Endothelial cell of umbilical vein (primary cell): Measurements from ENCODE around the gene COL4A1. TPM values are rescaled to one million over a fixed set of nuclear protein-coding genes. Genes with fewer than 3 reads are reported as not detected.

Experiments
- BruUV-seq: library from RNA; stranded (reverse); fragments of 400-500 nt; replicated peaks from 2 replicates; lab custom pipeline; 2021; lab: Mats Ljungman, UMichigan
- CTCF ChIA-PET: fragments of 300-600, 350-600 bp; sonication (Branson Sonifier 250); formaldehyde crosslinking; loops from one replicate; lab custom pipeline; 2021; ENCODE audit warnings: antibody characterized with exemption, inconsistent platforms; lab: Charles Lee
- POLR2A ChIA-PET: fragments of 300-600, 350-600 bp; sonication (Branson Sonifier 250); formaldehyde crosslinking; loops from one replicate; lab custom pipeline; 2021; ENCODE audit warnings: antibody characterized with exemption, inconsistent platforms; lab: Charles Lee
- DNase-seq: peaks from one replicate; pipeline ENCODE4 v3.0.0-alpha.2; 2011; ENCODE audit warnings: low read depth, low spot score
- FAIRE-seq: peaks from 2 replicates; lab custom pipeline; 2011; peaks lifted over from hg19 to GRCh38; lab: Jason Lieb, UNC
- H2AFZ ChIP-seq: 2 replicates; pipeline ENCODE4 v1.6.0; 2012; ENCODE audit warnings: low read depth, low read length, control low read depth, inconsistent platforms
- H3K27ac ChIP-seq: 2 replicates; pipeline ENCODE4 v1.5.1; 2011; ENCODE audit warnings: low read depth, mild to moderate bottlenecking, control low read depth, low read length, moderate library complexity; ENCODE audit not compliant: insufficient read depth
- H3K27me3 ChIP-seq, 2 experiments: 2 replicates each; pipeline versions ENCODE4 v1.6.0 to v1.6.1; 2011; ENCODE audit warnings: low read length in 2 of 2, mixed read lengths in 1 of 2; ENCODE audit not compliant: control insufficient read depth in 2 of 2, insufficient read depth in 2 of 2
- H3K36me3 ChIP-seq, 2 experiments: 2 replicates in 1 of 2; 3 replicates in 1 of 2; pipeline ENCODE4 v1.5.1; 2011; ENCODE audit warnings: low read length in 2 of 2, mild to moderate bottlenecking in 1 of 2, moderate library complexity in 1 of 2; ENCODE audit not compliant: control insufficient read depth in 2 of 2, insufficient read depth in 2 of 2; ENCODE audit errors: extremely low read depth in 1 of 2
- H3K4me1 ChIP-seq: 3 replicates; pipeline ENCODE4 v1.5.1; 2011; ENCODE audit warnings: mild to moderate bottlenecking, low read length; ENCODE audit not compliant: control insufficient read depth, insufficient read depth; ENCODE audit errors: extremely low read depth
- H3K4me2 ChIP-seq: 2 replicates; pipeline ENCODE4 v1.6.1; 2011; ENCODE audit warnings: low read length, control low read depth, mixed read lengths; ENCODE audit not compliant: insufficient read depth
- H3K4me3 ChIP-seq, 3 experiments: fragments of 200-600 bp in 1 of 3; sonication (generic), shearing (Covaris generic) in 1 of 3; replicated peaks in 1 of 3; 2 replicates each; pipeline ENCODE4 v1.5.1; 2011 to 2016; ENCODE audit warnings: control low read depth in 3 of 3, low read length in 3 of 3, mild to moderate bottlenecking in 2 of 3, inconsistent platforms in 1 of 3, low read depth in 1 of 3, moderate library complexity in 1 of 3; ENCODE audit not compliant: insufficient read depth in 1 of 3
- H3K79me2 ChIP-seq: 2 replicates; pipeline ENCODE4 v1.6.0; 2012; ENCODE audit warnings: low read length, inconsistent platforms; ENCODE audit not compliant: control insufficient read depth, insufficient read depth
- H3K9ac ChIP-seq: replicated peaks from 2 replicates; pipeline ENCODE3; 2011; ENCODE audit warnings: low read length, control low read depth; ENCODE audit not compliant: insufficient read depth; ENCODE audit errors: extremely low read depth
- H3K9me1 ChIP-seq: replicated peaks from 3 replicates; pipeline ENCODE4 v1.6.0; 2011; ENCODE audit warnings: mild to moderate bottlenecking, low read length; ENCODE audit not compliant: control insufficient read depth, insufficient read depth; ENCODE audit errors: extremely low read depth
- H3K9me3 ChIP-seq: replicated peaks from 2 replicates; pipeline ENCODE4 v1.5.1; 2012; ENCODE audit warnings: low read length, inconsistent platforms; ENCODE audit not compliant: control insufficient read depth, insufficient read depth
- H4K20me1 ChIP-seq: replicated peaks from 2 replicates; pipeline ENCODE3; 2011; ENCODE audit warnings: mild to moderate bottlenecking, low read length; ENCODE audit not compliant: control insufficient read depth, insufficient read depth; ENCODE audit errors: extremely low read depth
- EZH2 ChIP-seq: IDR thresholded peaks from 2 replicates; pipeline ENCODE4 v1.6.1; 2012; ENCODE audit warnings: borderline replicate concordance, low read depth, mild to moderate bottlenecking, moderate library complexity, low read length, inconsistent platforms; ENCODE audit not compliant: severe bottlenecking
- FOS ChIP-seq: IDR thresholded peaks from 2 replicates; pipeline ENCODE4 v1.6.1; 2011; ENCODE audit warnings: mild to moderate bottlenecking, low read length, moderate library complexity, borderline replicate concordance; ENCODE audit not compliant: insufficient read depth
- GATA2 ChIP-seq: IDR thresholded peaks from 2 replicates; pipeline ENCODE4 v1.7.0; 2011; ENCODE audit warnings: low read depth, mild to moderate bottlenecking, moderate library complexity, mixed read lengths, low read length; ENCODE audit not compliant: insufficient read length, insufficient read depth
- JUN ChIP-seq: IDR thresholded peaks from 2 replicates; pipeline ENCODE4 v1.6.1; 2011; ENCODE audit warnings: borderline replicate concordance, low read depth; ENCODE audit not compliant: insufficient read length, insufficient read depth
- MYC ChIP-seq: IDR thresholded peaks from one replicate; pipeline ENCODE4 v1.6.1; 2011; ENCODE audit warnings: mild to moderate bottlenecking, low read depth, low read length
- POLR2A ChIP-seq: IDR thresholded peaks from 2 replicates; pipeline ENCODE4 v1.6.1; 2012; ENCODE audit warnings: low read depth, mild to moderate bottlenecking, control low read depth, low read length
- POLR2AphosphoS5 ChIP-seq: IDR thresholded peaks from 2 replicates; pipeline ENCODE4 v1.6.1; 2012; ENCODE audit warnings: low read depth, mild to moderate bottlenecking, control low read depth, low read length, moderate library complexity; ENCODE audit not compliant: insufficient read depth
- dilution Hi-C: fragments of 300-500 bp; cut with MboI; formaldehyde crosslinking; loops from one replicate; pipeline ENCODE4 v1.15.0; 2019; ENCODE audit warnings: low sequenced_read_pairs; ENCODE audit not compliant: extremely low pct_ligation_motif_present
- intact Hi-C: fragments of 100-400 bp; cut with micrococcal nuclease; formaldehyde crosslinking; loops from one replicate; pipeline ENCODE4 v1.10.0; 2022
- polyA plus RNA-seq, 4 experiments: library from polyadenylated mRNA; depleted of rRNA in 3 of 4; stranded (reverse) in 3 of 4; unstranded in 1 of 4; fragments of >200 nt; gene quantifications; 2 replicates each; pipeline versions ENCODE4 v1.2.1 to v1.2.3, GENCODE V29; 2011 to 2012; ENCODE audit warnings: missing spikeins in 1 of 4
- total RNA-seq: library from RNA; stranded (reverse); gene quantifications from 2 replicates; pipeline ENCODE4 v1.2.3, GENCODE V29; 2021
- TF ChIP-seq, protein P1 (sequence below): IDR thresholded peaks from 2 replicates; pipeline ENCODE4 v1.6.1; 2011; ENCODE audit not compliant: insufficient read depth, insufficient read length
- TF ChIP-seq, protein P2 (sequence below), 2 donors: IDR thresholded peaks; 1 replicate in 1 of 2; 2 replicates in 1 of 2; pipeline ENCODE4 v1.5.1; 2011; ENCODE audit warnings: low read length in 2 of 2, mild to moderate bottlenecking in 2 of 2, moderate library complexity in 2 of 2, control low read depth in 1 of 2, inconsistent platforms in 1 of 2, low read depth in 1 of 2; ENCODE audit not compliant: insufficient read depth in 1 of 2; ENCODE audit errors: extremely low read depth in 1 of 2

The COL4A1 gene
- total and polyA plus RNA-seq, 2 donors (not counting 3 experiments of a cell fraction or from before 2014, with no cell fraction given), result 384 to 1,119 TPM

DNA sequence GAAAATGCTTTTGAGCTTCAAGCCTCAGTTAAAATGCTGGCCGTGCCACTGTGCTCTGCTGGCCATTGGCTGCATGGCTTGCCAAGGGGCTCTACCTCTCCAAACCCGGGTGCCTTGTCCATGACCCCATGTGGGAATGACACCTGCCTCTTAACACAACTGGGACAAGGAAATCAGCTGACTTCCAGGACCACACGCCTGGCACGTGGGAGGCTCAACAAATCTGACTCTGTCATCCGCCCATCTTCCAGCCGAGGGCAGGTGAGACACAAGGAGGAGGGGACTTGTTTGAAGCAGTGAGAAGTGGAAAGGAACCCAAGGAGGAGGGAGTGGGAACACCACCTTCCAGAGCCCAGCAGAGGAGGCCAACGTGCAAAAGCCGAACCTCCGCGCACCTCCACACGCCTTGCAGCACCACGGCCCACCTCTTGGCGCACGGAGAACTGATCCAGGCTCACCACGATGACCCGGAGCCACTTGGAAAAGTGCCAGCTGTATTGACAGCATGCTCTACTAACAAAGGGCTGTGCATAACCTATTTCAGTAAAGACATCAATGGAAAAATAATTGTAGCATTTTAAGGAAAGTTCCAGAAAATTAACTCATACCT is 38.3 kb downstream of the COL4A1 start:
- DNase-seq, result no peak
- peaks cover 9% of the 10 kb centered on the region for H4K20me1 ChIP-seq
- no peak overlapping the region for H3K27ac ChIP-seq
- dilution Hi-C loops (no loop called here), intact Hi-C loops (no loop called here)
- H3K9me3 ChIP-seq, result no peaks in the 10 kb centered on the region
- H3K4me1 ChIP-seq, result peaks cover 39% of the 10 kb centered on the region
- BruUV-seq, result no TSS peak
- POLR2A ChIA-PET, result no interaction called here
- H3K27me3 ChIP-seq, result no peaks in the 10 kb centered on the region
- H2AFZ ChIP-seq, result no peak overlapping the region
- CTCF ChIA-PET, result interaction anchor here (2.2 kb wide), 1 partner anchor 21 kb away, joined by 19 read pairs; no protein-coding TSS in a partner anchor
- FAIRE-seq, result no peak
- TF ChIP-seq, protein P1, sequence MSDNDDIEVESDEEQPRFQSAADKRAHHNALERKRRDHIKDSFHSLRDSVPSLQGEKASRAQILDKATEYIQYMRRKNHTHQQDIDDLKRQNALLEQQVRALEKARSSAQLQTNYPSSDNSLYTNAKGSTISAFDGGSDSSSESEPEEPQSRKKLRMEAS, result no peak
- TF ChIP-seq, protein P2, sequence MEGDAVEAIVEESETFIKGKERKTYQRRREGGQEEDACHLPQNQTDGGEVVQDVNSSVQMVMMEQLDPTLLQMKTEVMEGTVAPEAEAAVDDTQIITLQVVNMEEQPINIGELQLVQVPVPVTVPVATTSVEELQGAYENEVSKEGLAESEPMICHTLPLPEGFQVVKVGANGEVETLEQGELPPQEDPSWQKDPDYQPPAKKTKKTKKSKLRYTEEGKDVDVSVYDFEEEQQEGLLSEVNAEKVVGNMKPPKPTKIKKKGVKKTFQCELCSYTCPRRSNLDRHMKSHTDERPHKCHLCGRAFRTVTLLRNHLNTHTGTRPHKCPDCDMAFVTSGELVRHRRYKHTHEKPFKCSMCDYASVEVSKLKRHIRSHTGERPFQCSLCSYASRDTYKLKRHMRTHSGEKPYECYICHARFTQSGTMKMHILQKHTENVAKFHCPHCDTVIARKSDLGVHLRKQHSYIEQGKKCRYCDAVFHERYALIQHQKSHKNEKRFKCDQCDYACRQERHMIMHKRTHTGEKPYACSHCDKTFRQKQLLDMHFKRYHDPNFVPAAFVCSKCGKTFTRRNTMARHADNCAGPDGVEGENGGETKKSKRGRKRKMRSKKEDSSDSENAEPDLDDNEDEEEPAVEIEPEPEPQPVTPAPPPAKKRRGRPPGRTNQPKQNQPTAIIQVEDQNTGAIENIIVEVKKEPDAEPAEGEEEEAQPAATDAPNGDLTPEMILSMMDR (IDR thresholded peaks at IDR 0.05; ENCODE audit: extremely low read depth in 1 of 2, insufficient read depth in 1 of 2, low read depth in 1 of 2, low read length in 2 of 2), result no peak
- TF ChIP-seq FOS, result no peak
- no peak for TF ChIP-seq POLR2AphosphoS5
- no peak for TF ChIP-seq MYC
- no peak for TF ChIP-seq GATA2
- TF ChIP-seq JUN, result no peak
- no peak for TF ChIP-seq POLR2A
- no peak for TF ChIP-seq EZH2
- H3K36me3 ChIP-seq, result peaks cover 6 to 8% of the 10 kb centered on the region in 2 experiments
- peaks cover 49% of the 10 kb centered on the region for H3K79me2 ChIP-seq
- H3K4me2 ChIP-seq, result no peak overlapping the region
- H3K4me3 ChIP-seq, result no peak overlapping the region
- no peak overlapping the region for H3K9ac ChIP-seq
- H3K9me1 ChIP-seq, result no peaks in the 10 kb centered on the region
